Loucy (cell line): Measurements from ENCODE around the gene COL23A1.

ENCODE experiments used
- H2AFZ ChIP-seq: fragments of 200-600 bp; sonication (generic); 2 replicates; pipeline ENCODE4 v1.6.0; 2016; ENCODE audit warnings: antibody characterized with exemption, mild to moderate bottlenecking, low read length, moderate library complexity
- H3F3A ChIP-seq: fragments of 200-600 bp; 2 replicates; pipeline ENCODE4 v1.6.0; 2016; ENCODE audit warnings: antibody characterized with exemption, low read depth, mild to moderate bottlenecking
- H3K27me3 ChIP-seq: fragments of 200-600 bp; sonication (generic); 2 replicates; pipeline ENCODE4 v1.6.1; 2014; ENCODE audit warnings: low read length, mild to moderate bottlenecking; ENCODE audit not compliant: insufficient read depth, poor library complexity, severe bottlenecking
- H3K36me3 ChIP-seq: fragments of 200-600 bp; sonication (generic); 2 replicates; pipeline ENCODE4 v1.6.1; 2016; ENCODE audit warnings: low read length; ENCODE audit not compliant: insufficient read depth
- H3K4me1 ChIP-seq: fragments of 200-600 bp; sonication (generic); 2 replicates; pipeline ENCODE4 v1.5.1; 2014; ENCODE audit warnings: low read length, mild to moderate bottlenecking; ENCODE audit not compliant: insufficient read depth, poor library complexity, severe bottlenecking
- H3K4me2 ChIP-seq: fragments of 200-600 bp; sonication (generic); 2 replicates; pipeline ENCODE4 v1.6.0; 2014; ENCODE audit warnings: antibody characterized with exemption, low read length, low read depth, mild to moderate bottlenecking; ENCODE audit not compliant: poor library complexity, severe bottlenecking
- H3K4me3 ChIP-seq: fragments of 200-600 bp; sonication (generic); 2 replicates; pipeline ENCODE4 v1.5.1; 2014; ENCODE audit warnings: low read length, mild to moderate bottlenecking, mixed read lengths; ENCODE audit not compliant: poor library complexity, severe bottlenecking
- H3K79me2 ChIP-seq: fragments of 200-600 bp; sonication (generic); 2 replicates; pipeline ENCODE4 v1.6.1; 2014; ENCODE audit warnings: low read length; ENCODE audit not compliant: insufficient read depth
- H3K9ac ChIP-seq: fragments of 200-600 bp; sonication (generic); 2 replicates; pipeline ENCODE4 v1.6.0; 2014; ENCODE audit warnings: mild to moderate bottlenecking, low read depth, low read length, moderate library complexity; ENCODE audit not compliant: poor library complexity, severe bottlenecking
- H3K9me2 ChIP-seq: fragments of 200-600 bp; sonication (generic); replicated peaks from 2 replicates; pipeline ENCODE4 v1.6.1; 2016; ENCODE audit warnings: low read depth, low read length, mixed read lengths
- H3K9me3 ChIP-seq: fragments of 200-600 bp; sonication (generic); 2 replicates; pipeline ENCODE4 v1.6.1; 2014; ENCODE audit warnings: mild to moderate bottlenecking, antibody characterized with exemption, low read length, low read depth; ENCODE audit not compliant: insufficient read depth
- H4K20me1 ChIP-seq: fragments of 200-600 bp; sonication (generic); 2 replicates; pipeline ENCODE4 v1.6.0; 2014; ENCODE audit warnings: antibody characterized with exemption, low read length, mild to moderate bottlenecking; ENCODE audit not compliant: insufficient read depth, poor library complexity, severe bottlenecking
- CTCF ChIP-seq: fragments of 200-600 bp; sonication (generic); conservative IDR thresholded peaks from 2 replicates; pipeline ENCODE4 v1.5.1; 2014; ENCODE audit warnings: mild to moderate bottlenecking, antibody characterized with exemption, low read length
- EZH2phosphoT487 ChIP-seq: fragments of 200-600 bp; IDR thresholded peaks from 2 replicates; pipeline ENCODE4 v1.6.1; 2018; ENCODE audit warnings: antibody characterized with exemption, mild to moderate bottlenecking, moderate library complexity, borderline replicate concordance

COL23A1 gene

GRCh38 chr5:178277866-178278265, 312.3 kb downstream of the COL23A1 start:
- no peaks in the 10 kb centered on the region for H3K36me3 ChIP-seq
- H3K9me3 ChIP-seq: no peaks in the 10 kb centered on the region
- no peak overlapping the region for H3K9ac ChIP-seq
- H3K4me2 ChIP-seq: no peak overlapping the region
- no peaks in the 10 kb centered on the region for H3K27me3 ChIP-seq
- no peak overlapping the region for H3K4me3 ChIP-seq
- no peak overlapping the region for H2AFZ ChIP-seq
- TF ChIP-seq CTCF: no peak
- TF ChIP-seq EZH2phosphoT487: no peak
- no peaks in the 10 kb centered on the region for H4K20me1 ChIP-seq
- no peaks in the 10 kb centered on the region for H3K9me2 ChIP-seq
- no peaks in the 10 kb centered on the region for H3F3A ChIP-seq
- H3K4me1 ChIP-seq: no peaks in the 10 kb centered on the region
- H3K79me2 ChIP-seq: no peaks in the 10 kb centered on the region

- H3K27me3 ChIP-seq: no peaks in the 10 kb centered on the region
- H3K9me3 ChIP-seq: no peaks in the 10 kb centered on the region
- H3K9ac ChIP-seq: no peak overlapping the region
- H4K20me1 ChIP-seq: no peaks in the 10 kb centered on the region
- no peaks in the 10 kb centered on the region for H3K9me2 ChIP-seq
- TF ChIP-seq EZH2phosphoT487: no peak
- no peak overlapping the region for H2AFZ ChIP-seq
- no peak overlapping the region for H3K4me3 ChIP-seq
- H3K4me1 ChIP-seq: no peaks in the 10 kb centered on the region
- no peak overlapping the region for H3K4me2 ChIP-seq
- no peaks in the 10 kb centered on the region for H3K36me3 ChIP-seq
- no peaks in the 10 kb centered on the region for H3F3A ChIP-seq
- H3K79me2 ChIP-seq: no peaks in the 10 kb centered on the region
These were observed 312.8 kb downstream of the COL23A1 start for GRCh38 chr5:178277346-178277745.

- TF ChIP-seq EZH2phosphoT487: no peak
- no peak for TF ChIP-seq CTCF
- Histone ChIP-seq H3K36me3 (no peaks in the 10 kb centered on the region), H3K9me2 (no peaks in the 10 kb centered on the region), H3K4me2 (no peak overlapping the region), H3K27me3 (no peaks in the 10 kb centered on the region), H2AFZ (no peak overlapping the region), H3K9ac (no peak overlapping the region), H3K4me1 (no peaks in the 10 kb centered on the region), H3F3A (no peaks in the 10 kb centered on the region), H4K20me1 (no peaks in the 10 kb centered on the region), H3K4me3 (no peak overlapping the region), H3K79me2 (no peaks in the 10 kb centered on the region), H3K9me3 (no peaks in the 10 kb centered on the region)
These were observed 315.2 kb downstream of the COL23A1 start for GRCh38 chr5:178274781-178275537.
